MCF 10A (cell line): ENCODE results near the gene ENDOG. TPM values are rescaled to one million over a fixed set of nuclear protein-coding genes. Genes with fewer than 3 reads are reported as not detected.

Source experiments
- BruUV-seq: library from RNA; stranded (reverse); fragments of 400-500 nt; replicated peaks from 2 replicates; lab custom pipeline; 2021; lab: Mats Ljungman, UMichigan
- CTCF ChIA-PET: fragments of 300-600 bp; sonication (Branson Sonifier 250); formaldehyde crosslinking; extraction: SDS; loops from one replicate; lab custom pipeline; 2021; ENCODE audit warnings: antibody characterized with exemption, inconsistent platforms; lab: Yijun Ruan, JAX
- POLR2A ChIA-PET: fragments of 300-600, 350-650 bp; sonication (Branson Sonifier 250); formaldehyde crosslinking; extraction: SDS; loops from one replicate; lab custom pipeline; 2020; ENCODE audit warnings: antibody characterized with exemption, inconsistent platforms; lab: Yijun Ruan, JAX
- DNase-seq: peaks from one replicate; pipeline ENCODE4 v3.0.0-alpha.2; 2018; ENCODE audit not compliant: unreplicated experiment
- H3K27ac Mint-ChIP-seq: one replicate; pipeline ENCODE4 v1.8.0; 2022; ENCODE audit warnings: mild to moderate bottlenecking, low read depth, mixed read lengths; ENCODE audit not compliant: unreplicated experiment
- H3K27me3 Mint-ChIP-seq: one replicate; pipeline ENCODE4 v1.8.0; 2022; ENCODE audit warnings: mixed read lengths; ENCODE audit not compliant: insufficient read depth, unreplicated experiment
- H3K36me3 Mint-ChIP-seq: one replicate; pipeline ENCODE4 v1.8.0; 2022; ENCODE audit warnings: mild to moderate bottlenecking, moderate library complexity, mixed read lengths; ENCODE audit not compliant: insufficient read depth, unreplicated experiment
- H3K4me1 Mint-ChIP-seq: one replicate; pipeline ENCODE4 v1.8.0; 2022; ENCODE audit warnings: mixed read lengths; ENCODE audit not compliant: insufficient read depth, unreplicated experiment
- H3K4me3 Mint-ChIP-seq: one replicate; pipeline ENCODE4 v1.8.0; 2022; ENCODE audit warnings: mild to moderate bottlenecking, moderate library complexity, mixed read lengths; ENCODE audit not compliant: unreplicated experiment
- H3K9me3 Mint-ChIP-seq: one replicate; pipeline ENCODE4 v1.8.0; 2022; ENCODE audit warnings: mixed read lengths; ENCODE audit not compliant: unreplicated experiment
- CTCF ChIP-seq: fragments of 200-600 bp; IDR thresholded peaks from one replicate; pipeline ENCODE4 v1.8.0; 2022; ENCODE audit warnings: antibody characterized with exemption, mild to moderate bottlenecking; ENCODE audit not compliant: unreplicated experiment
- intact Hi-C: fragments of 100-400 bp; cut with micrococcal nuclease; formaldehyde crosslinking; loops from 2 replicates; pipeline ENCODE4 v1.14.1; 2022
- total RNA-seq: library from RNA; stranded (reverse); gene quantifications from 2 replicates; pipeline ENCODE4 v1.2.3, GENCODE V29; 2022

ENDOG gene
- total RNA-seq, 1 experiment from 2014 or later: 22.0 TPM

GRCh38 chr9:128823362-128823902, 5.1 kb downstream of the ENDOG start:
- ChIA-PET POLR2A (no interaction called here), CTCF (interaction anchor here (0.6 kb wide), 2 partner anchors 50 to 187 kb away, joined by 3 read pairs; no protein-coding TSS in a partner anchor)
- no peak overlapping the region for H3K4me3 Mint-ChIP-seq
- BruUV-seq: no TSS peak
- H3K4me1 Mint-ChIP-seq: peaks cover 7% of the 10 kb centered on the region
- intact Hi-C loops: no loop called here
- no peak for DNase-seq
- no peak overlapping the region for H3K27ac Mint-ChIP-seq
- no peaks in the 10 kb centered on the region for H3K27me3 Mint-ChIP-seq
- no peak for TF ChIP-seq CTCF
- H3K9me3 Mint-ChIP-seq: no peaks in the 10 kb centered on the region
- peaks cover 34% of the 10 kb centered on the region for H3K36me3 Mint-ChIP-seq

- POLR2A ChIA-PET: no interaction called here
- no peaks in the 10 kb centered on the region for H3K27me3 Mint-ChIP-seq
- intact Hi-C loops: no loop called here
- H3K36me3 Mint-ChIP-seq: peaks cover 34% of the 10 kb centered on the region
- peaks cover 12% of the 10 kb centered on the region for H3K4me1 Mint-ChIP-seq
- no TSS peak for BruUV-seq
- H3K9me3 Mint-ChIP-seq: no peaks in the 10 kb centered on the region
- TF ChIP-seq CTCF: no peak
- H3K27ac Mint-ChIP-seq: no peak overlapping the region
- no peak for DNase-seq
- CTCF ChIA-PET: interaction anchor here (0.6 kb wide), 1 partner anchor 188 kb away, joined by 3 read pairs; no protein-coding TSS in a partner anchor
- H3K4me3 Mint-ChIP-seq: no peak overlapping the region
These were observed 5.7 kb downstream of the ENDOG start for GRCh38 chr9:128823903-128824406.

- Mint-ChIP-seq H3K4me3 (no peak overlapping the region), H3K9me3 (no peaks in the 10 kb centered on the region), H3K4me1 (peaks cover 15% of the 10 kb centered on the region), H3K27ac (no peak overlapping the region), H3K27me3 (no peaks in the 10 kb centered on the region), H3K36me3 (peaks cover 34% of the 10 kb centered on the region)
- ChIA-PET CTCF (no interaction called here), POLR2A (no interaction called here)
- no peak for TF ChIP-seq CTCF
- intact Hi-C loops: no loop called here
- DNase-seq: no peak
- BruUV-seq: no TSS peak
These were observed 6.6 kb downstream of the ENDOG start for GRCh38 chr9:128824911-128825310.

GRCh38 chr9:128825923-128826700, 7.8 kb downstream of the ENDOG start:
- no peak overlapping the region for H3K4me3 Mint-ChIP-seq
- no peak overlapping the region for H3K27ac Mint-ChIP-seq
- no TSS peak for BruUV-seq
- no peak for TF ChIP-seq CTCF
- H3K36me3 Mint-ChIP-seq: peaks cover 31% of the 10 kb centered on the region
- intact Hi-C loops: no loop called here
- no peak for DNase-seq
- ChIA-PET CTCF (interaction anchor here (2.3 kb wide), 1 partner anchor 8 kb away, joined by 6 read pairs; the partner anchor contains the start of gene ENDOG), POLR2A (interaction anchor here (0.6 kb wide), 1 partner anchor 141 kb away, joined by 3 read pairs; no protein-coding TSS in a partner anchor)
- peaks cover 15% of the 10 kb centered on the region for H3K4me1 Mint-ChIP-seq
- no peaks in the 10 kb centered on the region for H3K27me3 Mint-ChIP-seq
- no peaks in the 10 kb centered on the region for H3K9me3 Mint-ChIP-seq
